ENCODE results near the gene TBRG4.
"Not testable (repeated sequence)": the region's sequence is repeated elsewhere in the genome, so short reads cannot be mapped to it uniquely, and the experiment has no call there.

Gene TBRG4

DNA sequence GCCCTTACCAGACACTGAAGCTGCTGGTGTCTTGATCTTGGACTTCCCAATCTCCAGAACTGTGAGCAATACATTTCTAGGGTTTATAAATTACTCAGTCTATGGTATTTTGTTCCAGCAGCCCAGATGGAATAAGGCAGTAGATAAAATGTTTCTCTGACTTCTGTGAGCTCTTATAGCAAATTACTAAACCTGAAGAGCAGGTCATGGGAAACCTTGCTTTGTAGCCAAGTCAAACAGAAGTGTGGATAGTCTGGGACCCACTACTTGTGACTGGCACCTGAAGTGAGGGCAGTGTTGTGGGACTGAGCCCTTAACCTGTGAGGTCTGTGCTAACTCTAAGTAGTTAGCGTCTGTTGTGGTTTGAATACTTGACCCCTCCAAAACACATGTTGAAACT is 4.6 kb upstream of the TBRG4 start:
- no peak for DNase-seq (ENCODE audit: low read depth)

DNA sequence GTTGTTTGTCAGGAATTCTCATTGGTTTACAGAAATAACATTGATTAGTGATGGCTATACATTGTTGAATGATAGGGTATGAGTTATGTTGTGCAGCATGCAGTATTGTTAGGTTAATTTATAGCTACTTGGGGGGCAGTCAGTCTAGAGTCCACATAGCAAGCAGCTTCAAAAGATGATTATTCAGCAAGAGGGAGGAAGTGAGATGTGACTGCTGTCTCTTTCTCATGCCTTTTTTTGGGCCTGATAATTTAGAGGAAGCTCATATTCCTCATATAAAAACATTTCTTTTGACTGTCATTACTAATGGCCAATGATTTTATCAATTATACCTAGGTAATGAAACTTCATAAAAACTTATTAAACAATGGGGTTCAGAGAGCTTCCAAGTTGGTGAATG is 3.4 kb upstream of the TBRG4 start:
- no peak for DNase-seq (ENCODE audit: low read depth)

DNA sequence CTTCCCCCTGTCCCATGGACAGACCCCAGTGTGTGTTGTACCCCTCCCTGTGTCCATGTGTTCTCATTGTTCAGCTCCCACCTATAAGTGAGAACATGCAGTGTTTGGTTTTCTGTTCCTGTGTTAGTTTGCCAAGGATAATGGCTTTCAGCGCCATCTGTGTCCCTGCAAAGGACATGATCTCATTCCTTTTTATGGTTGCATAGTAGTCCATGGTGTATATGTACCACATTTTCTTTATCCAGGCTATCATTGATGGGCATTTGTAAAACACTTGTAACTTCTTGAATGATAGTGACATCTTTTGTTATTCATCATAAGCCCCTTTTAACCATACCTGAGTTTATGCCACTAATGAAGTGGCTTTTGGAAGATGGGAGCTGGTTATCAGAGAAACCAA is 2.8 kb upstream of the TBRG4 start:
- DNase-seq (ENCODE audit: low read depth): not testable (repeated sequence)

DNA sequence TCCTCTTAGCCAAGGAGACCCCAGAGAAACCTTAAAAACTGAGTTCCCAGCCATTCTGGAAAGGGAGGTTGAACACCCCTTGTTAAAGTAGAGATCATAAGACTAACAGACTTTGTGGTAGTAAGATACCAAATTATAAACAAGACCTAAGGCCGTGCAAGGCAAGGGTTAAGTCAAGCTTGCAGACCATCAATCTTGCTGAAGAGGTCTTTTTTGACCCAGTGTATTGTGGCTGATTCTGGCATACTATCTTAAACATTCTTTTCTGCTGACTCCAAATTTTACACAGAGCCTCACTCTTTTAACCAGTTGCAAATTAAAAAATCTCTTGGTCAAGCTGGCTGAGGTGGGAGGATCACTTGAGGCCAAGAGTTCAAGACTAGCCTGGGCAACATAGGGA is 1.2 kb upstream of the TBRG4 start:
- no peak for DNase-seq (ENCODE audit: low read depth)

DNA sequence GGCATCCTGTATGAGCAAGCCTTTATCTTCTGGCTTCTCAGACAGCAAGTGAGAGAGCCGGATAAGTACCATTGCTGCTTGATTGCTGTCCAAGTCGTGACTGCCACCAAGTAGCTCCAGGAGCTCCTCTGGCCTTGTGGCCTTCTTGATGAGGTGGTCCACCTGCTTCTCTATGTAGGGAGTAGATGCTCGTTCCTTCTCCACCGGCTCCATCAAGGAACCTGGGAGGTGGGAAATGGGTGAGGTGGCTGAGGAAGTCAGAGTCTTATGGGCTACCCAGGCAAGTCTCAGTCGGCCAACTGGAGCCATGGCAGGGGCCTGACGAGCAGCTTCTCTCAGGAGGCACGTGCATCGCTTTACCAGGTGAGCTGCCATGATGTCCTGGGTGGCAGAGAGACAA is 2.6 kb downstream of the TBRG4 start:
- no peak for DNase-seq (ENCODE audit: low read depth)

DNA sequence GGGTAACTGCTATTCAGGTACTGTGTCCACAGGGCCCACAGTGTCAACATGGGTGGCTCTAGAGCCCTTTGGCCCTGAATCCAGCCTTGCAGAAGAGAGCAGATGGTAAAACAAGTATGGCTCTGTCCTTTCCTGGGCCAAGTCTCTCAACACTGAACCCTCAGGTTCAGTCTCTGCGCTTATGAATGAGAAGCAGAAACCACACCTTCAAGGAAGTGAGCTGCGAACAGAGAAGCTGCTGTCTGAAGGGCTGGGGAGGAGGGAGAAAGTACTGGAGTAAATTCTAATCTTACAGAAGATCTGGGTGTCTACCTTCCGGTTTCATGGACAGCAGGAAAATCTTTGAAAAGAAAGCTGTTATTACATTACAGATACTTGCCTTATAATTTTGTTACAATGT is 4.1 kb downstream of the TBRG4 start:
- DNase-seq (ENCODE audit: low read depth): no peak

DNA sequence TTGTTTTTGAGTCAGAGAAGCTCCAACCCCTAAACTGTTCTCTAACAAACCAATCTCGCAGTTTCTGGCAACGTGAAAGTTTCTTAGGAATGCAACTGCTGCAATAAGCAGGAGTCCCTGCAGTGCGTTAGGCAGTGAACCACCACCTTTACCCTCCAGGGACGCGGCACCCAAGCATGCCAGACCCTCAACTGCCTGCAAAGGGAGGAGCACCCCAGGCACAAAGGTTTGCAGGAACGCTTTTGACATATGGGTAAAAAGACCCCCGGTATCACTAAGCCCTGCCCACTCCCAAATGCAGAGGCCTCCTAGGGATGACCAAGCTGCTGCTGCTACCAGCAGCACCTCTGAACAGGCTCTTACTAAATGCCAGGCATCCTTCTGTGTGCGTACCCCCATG is 4.7 kb downstream of the TBRG4 start:
- DNase-seq (ENCODE audit: low read depth): no peak

DNA sequence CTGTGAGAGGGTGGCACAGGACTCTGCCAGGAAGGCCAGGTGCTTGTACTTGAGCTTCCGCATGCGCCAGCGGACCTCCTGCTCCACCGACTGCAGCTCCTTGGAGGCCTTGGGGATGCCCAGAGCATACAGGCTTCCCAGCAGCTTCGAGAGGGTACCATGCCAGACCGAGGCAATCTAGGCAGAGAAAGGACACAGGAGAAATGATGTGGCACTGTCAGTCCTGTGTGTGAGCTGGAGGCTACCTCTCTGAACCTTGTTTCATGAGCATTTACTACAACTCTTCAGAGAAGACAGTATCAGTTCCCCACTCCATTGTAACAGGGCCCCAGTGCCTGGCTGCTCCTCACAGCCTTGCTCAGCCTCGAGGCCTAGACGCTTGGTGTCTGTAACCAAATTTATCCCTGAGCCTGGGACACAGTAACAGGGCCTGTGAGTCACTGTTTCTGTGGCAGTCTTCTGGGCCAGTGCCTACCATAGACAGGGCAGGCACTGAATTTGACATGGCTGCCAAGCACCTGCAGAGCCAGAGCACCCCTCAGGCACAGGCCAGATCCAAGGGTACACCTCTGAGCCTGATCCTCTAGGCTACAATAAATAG is 5.8 kb downstream of the TBRG4 start:
- DNase-seq (ENCODE audit: low read depth): no peak

DNA sequence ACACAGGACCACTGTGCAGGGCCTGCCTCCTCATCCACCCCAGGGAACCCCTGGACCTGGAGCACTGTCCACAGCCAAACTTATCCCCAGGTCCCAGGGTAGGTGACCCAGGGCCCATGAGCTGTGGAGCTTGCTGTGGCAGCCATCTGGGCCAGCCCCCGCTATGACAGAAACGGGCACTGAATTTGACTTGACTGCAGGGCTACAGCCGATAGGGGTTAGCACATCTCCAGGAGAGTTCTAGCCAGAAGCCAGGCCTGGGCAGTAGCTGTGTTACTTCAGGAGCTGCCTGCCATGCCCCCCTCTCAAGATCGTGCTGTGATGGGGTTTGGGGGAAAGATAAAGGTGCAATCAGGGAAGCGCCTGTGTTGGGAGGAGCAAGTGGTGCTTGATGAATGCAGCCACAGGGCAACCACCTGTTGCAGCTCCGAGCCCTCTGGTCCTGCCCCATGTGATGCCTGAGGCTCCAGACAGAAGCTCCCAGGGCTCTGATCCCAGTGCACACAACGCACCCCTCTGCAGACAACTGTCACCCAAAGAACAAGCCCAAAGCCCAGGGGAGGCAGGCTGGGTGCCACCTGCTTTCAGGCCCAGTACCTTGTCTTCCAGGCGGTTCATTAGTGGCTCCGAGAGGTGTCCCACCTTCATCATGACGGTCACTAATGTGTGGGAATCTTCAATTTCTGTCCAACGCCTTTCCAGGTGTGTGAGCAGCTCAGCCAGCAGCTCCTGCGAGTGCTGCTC is 6.5 kb downstream of the TBRG4 start:
- no peak for DNase-seq (ENCODE audit: low read depth)

DNA sequence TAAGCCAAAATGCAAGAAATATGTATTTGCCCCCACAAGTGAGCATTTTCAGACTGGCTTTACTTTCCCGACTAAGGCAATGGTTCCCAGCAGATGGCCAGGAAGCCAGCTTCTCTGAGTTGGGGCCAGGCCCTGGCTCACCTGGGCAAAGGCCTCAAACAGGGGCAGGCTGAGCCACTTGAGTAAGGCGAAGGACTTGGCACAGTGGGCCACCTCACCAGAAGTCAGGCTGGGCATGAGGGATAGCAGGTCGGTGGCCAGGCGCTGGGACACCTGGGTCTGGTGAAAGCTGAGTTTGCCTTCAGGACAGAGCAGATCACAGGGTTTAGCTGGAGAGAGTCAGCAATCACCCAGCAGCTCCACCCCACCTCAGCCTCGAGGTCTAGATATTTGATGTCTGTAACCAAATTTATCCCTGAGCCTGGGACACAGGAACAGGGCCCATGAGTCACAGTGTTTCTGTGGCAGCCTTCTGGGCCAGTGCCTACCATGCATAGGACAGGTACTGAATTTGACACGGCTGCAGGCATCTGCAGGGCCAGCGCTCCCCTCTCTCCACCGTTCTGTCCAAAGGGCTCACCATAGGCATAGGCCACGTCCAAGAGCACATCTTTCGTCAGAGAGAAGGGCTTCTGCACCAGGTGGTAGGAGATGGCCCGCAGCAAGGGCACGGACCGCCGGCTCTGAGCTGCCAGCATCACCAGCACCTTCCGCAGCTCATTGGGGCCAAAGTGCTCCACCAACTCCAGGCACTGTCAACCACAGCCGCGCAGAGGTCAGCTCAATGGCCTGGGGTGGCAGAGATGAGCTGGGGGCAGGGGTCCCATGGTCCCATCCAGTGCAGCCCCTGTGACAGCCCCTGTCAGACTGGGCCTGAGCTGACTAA is 7.3 kb downstream of the TBRG4 start:
- no peak for DNase-seq (ENCODE audit: low read depth)

DNA sequence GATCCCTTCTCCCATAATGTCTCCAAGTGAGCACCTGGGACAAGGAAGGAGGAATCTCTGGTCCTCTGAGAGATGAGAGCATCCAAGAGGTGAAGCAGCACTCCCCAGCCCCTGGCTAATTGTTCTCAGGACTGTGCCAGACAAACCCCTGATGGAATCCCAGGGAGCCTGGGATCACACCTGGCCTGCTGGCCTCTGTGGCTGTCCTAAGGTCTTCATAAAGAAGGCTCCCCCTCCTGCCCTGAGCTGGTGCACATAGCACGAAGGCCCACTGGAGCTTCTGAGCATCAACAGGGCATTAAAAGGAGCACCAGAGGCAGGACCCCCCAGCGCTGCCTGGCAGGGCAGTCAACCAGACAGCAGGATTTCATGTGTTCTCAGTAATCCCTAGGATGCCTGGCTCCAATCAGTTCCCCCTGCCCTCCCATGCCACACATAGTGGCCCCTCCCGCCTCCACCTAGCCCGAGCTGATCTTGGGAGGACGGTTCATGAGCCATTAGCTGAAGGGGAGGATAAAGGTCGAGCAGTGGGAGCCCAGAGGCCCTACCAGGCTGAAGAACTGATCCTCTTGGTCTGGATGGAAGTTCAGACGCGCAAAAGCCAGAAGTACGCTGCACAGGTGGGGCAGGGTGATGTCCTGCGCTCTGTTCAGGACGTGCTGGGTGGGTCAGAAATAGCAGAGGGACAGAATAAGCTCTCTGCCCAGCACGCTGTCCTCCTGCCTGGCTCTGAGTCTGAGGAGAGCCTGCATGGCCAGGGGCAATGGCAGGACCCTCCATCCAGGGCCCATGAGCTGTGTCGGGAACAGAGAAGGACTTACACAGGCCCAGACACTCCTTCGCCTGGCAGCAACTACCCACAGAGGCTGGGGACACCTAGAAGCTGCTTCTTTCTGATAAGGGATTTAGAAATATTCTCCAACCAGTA is 8.4 kb downstream of the TBRG4 start:
- no peak for DNase-seq (ENCODE audit: low read depth)

DNA sequence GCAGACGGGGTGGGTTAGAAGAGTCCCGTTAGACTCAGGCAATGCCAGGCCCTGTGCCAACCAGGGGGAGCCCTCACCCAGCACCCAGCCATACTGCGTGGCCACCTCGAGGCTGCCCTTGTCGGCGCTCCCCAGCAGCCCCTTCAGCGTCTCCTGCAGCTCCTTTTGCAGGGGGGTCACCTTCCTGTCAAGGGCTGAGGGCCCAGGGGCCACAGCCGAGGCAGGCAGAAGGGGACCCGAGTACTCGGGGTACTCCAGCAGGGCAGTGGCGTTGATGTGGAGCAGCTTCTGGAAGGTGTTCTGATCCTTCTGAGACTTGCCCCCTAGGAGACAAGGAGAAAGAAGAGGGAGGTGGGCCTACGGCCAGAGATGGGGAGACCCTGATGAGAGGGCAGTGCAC is 9.7 kb downstream of the TBRG4 start:
- DNase-seq (ENCODE audit: low read depth): no peak

DNA sequence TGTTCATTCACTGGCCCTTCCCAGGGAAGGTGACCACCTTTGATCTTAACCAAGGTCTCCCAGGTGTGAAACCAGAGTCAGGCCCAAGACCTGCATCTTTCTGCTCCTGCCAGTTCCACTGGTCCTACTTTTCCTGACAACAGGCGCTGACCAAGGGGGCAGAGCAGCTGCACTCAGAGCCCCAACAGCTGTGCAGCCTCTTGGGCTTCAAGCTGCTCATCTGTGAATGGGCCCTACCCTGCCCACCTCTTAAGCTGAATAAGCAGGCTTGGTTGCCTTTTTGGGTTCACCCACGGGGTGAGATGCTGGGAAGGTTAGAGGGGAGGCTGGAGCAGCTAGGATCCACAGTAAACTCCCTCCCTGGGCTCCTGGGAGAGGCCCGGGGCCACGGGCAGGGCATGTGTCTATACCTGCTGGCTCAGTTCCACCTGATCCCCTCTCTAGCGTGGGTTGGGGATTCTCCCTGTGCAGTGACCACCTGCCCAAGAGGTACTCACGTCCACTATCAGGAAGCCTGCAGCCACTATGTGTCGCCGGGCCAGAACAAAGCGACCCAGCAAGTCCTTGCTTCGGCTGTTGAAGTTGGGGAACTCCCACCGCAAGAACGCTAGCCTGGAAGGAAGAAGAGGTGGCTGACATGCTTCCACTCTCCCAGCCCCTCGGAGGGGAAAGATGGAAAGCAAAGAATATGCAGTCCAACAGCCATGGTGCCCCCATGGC is 10.6 kb downstream of the TBRG4 start:
- no peak for DNase-seq (ENCODE audit: low read depth)

DNA sequence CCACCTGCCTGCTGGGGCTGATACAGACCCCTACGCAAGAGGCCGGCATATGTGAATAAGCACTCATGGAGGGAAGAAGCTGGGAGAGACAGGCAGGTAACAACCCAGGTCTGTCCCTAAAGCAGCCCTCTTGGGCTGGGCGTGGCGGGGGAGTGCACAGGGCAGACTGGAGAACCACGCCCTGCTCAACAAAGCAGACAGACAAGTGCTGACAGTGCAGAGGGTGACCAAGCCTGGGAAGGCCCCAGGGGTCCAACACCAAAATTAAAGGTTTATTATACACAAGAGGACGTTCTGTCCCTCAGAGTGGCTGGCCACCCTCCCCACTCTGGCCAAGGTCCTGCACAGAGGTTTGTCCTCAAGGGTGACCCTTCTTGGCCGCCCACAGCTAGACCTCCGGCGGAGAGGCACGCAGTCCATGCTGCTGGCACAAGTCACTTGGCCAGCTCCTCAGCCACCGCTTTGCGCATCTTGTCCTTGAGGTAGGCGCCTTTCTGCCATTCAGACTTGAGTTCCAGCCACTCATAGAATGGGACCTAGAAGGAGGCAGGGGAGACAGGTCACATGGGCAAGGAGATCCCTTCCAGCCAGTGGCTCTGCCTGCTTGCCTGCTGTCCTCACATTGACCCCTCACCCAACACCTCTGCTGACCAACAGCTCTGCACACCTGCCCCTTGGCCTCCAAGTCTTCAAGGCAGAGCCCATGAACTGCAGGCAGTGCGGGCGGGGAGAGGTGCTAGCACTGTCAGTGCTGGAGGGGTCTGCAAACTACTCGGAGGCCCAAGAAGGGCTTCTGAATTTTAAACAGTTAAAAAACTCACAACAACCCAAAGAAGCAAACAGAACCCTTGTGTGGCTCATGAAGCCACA is 11.4 kb downstream of the TBRG4 start:
- no peak for DNase-seq (ENCODE audit: low read depth)

DNA sequence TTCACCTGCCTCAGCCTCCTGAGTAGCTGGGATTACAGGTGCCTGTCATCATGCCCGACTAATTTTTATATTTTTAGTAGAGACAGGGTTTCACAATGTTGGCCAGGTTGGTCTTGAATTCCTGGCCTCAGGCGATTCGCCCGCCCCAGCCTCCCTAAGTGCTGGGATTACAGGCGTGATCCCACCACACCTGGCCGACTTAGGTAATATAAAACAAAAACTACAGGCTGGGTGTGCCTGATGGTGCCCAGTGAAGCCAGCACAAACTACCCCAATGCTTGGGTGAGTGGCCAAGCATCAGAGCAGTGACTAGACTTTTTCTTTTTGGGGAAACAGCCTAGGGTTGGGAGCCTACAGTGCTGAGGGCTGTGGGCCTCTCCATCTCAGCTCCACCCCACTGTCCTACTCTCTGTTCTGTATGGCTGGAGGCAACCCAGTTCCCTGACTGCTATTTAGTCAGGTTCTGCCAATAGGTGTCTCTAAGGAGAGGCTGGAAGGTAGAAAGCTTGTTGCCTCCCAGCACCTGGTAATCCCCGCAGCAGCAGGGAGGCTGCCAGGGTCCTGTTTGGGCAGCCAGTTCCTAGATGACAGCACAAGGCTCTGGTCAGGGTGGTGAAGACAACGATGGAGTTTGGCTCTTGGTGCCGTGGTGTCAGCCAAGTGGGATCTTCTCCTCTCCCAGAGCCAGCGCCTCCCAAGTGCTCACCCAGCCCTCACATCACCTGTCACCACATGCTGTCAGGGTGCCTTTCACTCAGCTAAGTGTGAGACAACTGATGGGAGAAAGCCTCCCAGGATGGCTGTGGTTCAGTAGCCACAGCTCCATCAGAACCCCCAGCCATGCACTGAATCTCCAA is 12.3 kb downstream of the TBRG4 start:
- DNase-seq (ENCODE audit: low read depth): no peak

DNA sequence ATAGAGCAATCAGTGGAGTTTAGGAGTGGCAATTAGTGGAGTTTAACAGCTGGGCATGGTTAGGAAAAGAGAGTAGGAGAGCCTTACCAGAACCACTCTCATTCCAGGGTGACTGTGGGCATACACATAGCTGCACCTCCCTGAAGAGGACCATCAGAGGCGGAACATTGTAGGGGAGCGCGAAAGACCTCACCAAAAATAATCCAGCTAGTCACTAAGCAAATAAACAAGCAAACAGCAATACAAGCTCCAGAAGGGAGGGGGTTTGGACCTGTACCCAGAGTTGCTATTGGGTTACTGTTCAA is 18.6 kb downstream of the TBRG4 start:
- no peak for DNase-seq (ENCODE audit: low read depth)

DNA sequence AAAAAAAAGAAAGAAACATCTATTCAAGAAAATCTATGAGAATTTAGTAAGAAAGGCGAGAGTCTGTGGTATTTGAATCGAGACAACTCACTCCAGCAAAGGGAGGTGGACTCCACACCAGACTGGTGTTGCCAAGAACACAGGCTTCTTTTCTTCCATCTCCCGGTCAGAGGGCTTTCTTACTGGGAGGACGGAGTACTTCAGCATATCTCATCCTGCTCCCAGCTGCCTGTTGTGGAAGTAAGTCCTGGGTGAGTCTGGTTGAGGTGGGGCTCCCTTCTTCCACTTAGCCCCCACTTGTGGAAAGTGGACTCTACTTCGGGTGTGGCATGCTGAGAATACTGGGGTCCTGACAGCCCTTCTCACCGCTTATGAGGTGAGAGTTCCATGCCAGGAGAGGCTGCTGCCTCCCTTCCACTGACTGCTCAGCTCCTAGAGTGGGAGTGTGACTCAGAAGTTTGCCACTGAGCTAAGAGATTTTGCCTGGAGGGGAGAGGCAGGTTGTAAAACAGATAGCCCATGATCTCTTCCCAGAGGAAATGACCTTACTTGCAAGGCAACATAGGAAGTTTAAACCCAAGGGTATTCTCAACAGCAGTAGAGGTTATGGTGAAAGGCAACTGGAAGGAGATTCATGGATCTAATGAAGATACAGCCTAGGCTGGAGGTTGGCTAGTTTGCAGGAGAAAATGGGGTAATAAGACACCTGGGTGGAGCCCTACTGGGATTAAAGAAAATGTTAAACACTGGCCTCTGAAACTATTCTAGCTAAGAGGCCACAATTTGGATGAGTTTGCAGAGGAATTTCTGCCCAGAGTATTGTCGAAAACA is 19.2 kb downstream of the TBRG4 start:
- no peak for DNase-seq (ENCODE audit: low read depth)

DNA sequence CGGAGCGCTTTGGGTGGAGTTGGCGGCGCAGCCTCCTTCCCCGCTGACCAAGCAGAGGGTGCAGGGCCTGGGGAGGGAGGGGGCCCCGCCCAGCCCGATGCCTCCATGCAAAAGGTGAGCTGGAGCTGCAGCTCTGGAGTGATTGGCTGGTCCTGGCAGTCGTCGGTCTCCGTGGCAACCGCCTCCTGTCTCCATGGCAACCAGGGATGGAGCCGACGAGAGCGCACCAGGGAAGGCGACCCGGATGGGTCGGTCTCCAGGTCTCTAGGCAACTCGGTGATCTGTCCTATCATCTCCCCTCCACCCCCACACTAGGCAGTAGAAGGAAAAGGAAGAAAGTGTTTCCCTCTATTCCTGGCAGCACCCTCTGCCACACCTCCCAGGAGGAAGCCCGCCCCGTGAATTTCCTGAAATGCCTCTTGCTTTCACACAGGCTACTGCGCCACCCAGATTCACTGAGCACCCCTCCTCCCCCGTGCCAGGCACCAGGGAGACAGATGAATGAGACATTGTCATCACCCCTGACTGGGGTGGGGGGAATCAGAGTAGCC is 22.1 kb downstream of the TBRG4 start:
- DNase-seq (ENCODE audit: low read depth): no peak

All from HS-5 (cell line).